Measurements from ENCODE around the gene CDK16.

DNA sequence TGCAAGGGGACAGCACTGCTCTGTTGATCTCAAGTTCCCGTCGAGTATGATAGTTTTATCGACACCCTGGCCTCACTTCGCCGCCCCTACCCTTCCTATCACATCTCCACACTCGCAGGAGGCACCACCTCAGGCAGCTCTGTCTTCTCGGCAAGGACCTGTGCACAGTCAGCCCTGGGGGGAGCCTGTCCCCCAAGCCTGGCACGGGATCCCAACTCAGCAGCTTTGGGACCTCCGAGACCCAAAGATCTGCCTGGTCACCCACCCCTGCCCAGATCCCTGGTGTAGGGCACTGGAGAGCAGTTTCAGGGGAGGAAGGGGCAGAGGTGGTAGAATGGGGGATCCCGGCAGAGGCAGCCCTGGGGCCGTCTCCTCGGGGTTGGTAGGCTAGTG lies 42.9 kb upstream of the CDK16 start:
- no peak for TF ChIP-seq POLR2A (IDR thresholded peaks at IDR 0.05)
- TF ChIP-seq, protein P1, sequence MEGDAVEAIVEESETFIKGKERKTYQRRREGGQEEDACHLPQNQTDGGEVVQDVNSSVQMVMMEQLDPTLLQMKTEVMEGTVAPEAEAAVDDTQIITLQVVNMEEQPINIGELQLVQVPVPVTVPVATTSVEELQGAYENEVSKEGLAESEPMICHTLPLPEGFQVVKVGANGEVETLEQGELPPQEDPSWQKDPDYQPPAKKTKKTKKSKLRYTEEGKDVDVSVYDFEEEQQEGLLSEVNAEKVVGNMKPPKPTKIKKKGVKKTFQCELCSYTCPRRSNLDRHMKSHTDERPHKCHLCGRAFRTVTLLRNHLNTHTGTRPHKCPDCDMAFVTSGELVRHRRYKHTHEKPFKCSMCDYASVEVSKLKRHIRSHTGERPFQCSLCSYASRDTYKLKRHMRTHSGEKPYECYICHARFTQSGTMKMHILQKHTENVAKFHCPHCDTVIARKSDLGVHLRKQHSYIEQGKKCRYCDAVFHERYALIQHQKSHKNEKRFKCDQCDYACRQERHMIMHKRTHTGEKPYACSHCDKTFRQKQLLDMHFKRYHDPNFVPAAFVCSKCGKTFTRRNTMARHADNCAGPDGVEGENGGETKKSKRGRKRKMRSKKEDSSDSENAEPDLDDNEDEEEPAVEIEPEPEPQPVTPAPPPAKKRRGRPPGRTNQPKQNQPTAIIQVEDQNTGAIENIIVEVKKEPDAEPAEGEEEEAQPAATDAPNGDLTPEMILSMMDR (IDR thresholded peaks at IDR 0.05) = no peak

All from suprapubic skin (tissue), 3 donors.